IMR-90 (cell line): ENCODE measurements around the gene SLC29A3. TPM values are rescaled to one million over a fixed set of nuclear protein-coding genes. Genes with fewer than 3 reads are reported as not detected.

ENCODE experiments used
- ATAC-seq: fragments of 200-7000 bp; cut with Tn5 transposase; 2 replicates; pipeline ENCODE4 v1.9.1; 2020; ENCODE audit warnings: low read depth, mild to moderate bottlenecking, moderate library complexity
- BruUV-seq: library from RNA; stranded (reverse); fragments of 400-500 nt; replicated peaks from 2 replicates; lab custom pipeline; 2021; lab: Mats Ljungman, UMichigan
- CTCF ChIA-PET: fragments of 300-600 bp; formaldehyde crosslinking; extraction: SDS; loops from one replicate; lab custom pipeline; 2021; ENCODE audit warnings: antibody characterized with exemption; lab: Yijun Ruan, JAX
- POLR2A ChIA-PET: fragments of 300-600 bp; sonication (Branson Sonifier 250); formaldehyde crosslinking; loops from one replicate; lab custom pipeline; 2022; ENCODE audit warnings: antibody characterized with exemption; ENCODE audit not compliant: unreplicated experiment; lab: Charles Lee
- DNase-seq: peaks from one replicate; pipeline ENCODE4 v3.0.0; 2013
- H2AFZ ChIP-seq: replicated peaks from 2 replicates; pipeline ENCODE3; 2013; ENCODE audit warnings: low read length, mild to moderate bottlenecking; ENCODE audit not compliant: poor library complexity
- H2AK5ac ChIP-seq: 2 replicates; pipeline ENCODE4 v1.6.1; 2013; ENCODE audit warnings: low read depth, low read length, inconsistent platforms
- H2AK9ac ChIP-seq: replicated peaks from 2 replicates; pipeline ENCODE3; 2013; ENCODE audit warnings: mild to moderate bottlenecking, low read depth, low read length, moderate library complexity; ENCODE audit not compliant: poor library complexity
- H2BK120ac ChIP-seq: 2 replicates; pipeline ENCODE4 v1.6.1; 2013; ENCODE audit warnings: low read depth, low read length, inconsistent platforms
- H2BK15ac ChIP-seq: 3 replicates; pipeline ENCODE4 v1.6.1; 2013; ENCODE audit warnings: low read depth, low read length, inconsistent platforms
- H2BK20ac ChIP-seq: 2 replicates; pipeline ENCODE4 v1.6.1; 2013; ENCODE audit warnings: low read depth, mild to moderate bottlenecking, inconsistent platforms, low read length, moderate library complexity
- H2BK5ac ChIP-seq: 2 replicates; pipeline ENCODE4 v1.6.1; 2013; ENCODE audit warnings: mild to moderate bottlenecking, low read depth, low read length, inconsistent platforms; ENCODE audit not compliant: poor library complexity, severe bottlenecking
- H3K14ac ChIP-seq: replicated peaks from 2 replicates; pipeline ENCODE4 v1.6.1; 2013; ENCODE audit warnings: low read depth, low read length, inconsistent platforms
- H3K18ac ChIP-seq: 2 replicates; pipeline ENCODE4 v1.6.1; 2013; ENCODE audit warnings: low read depth, low read length, control low read depth
- H3K23ac ChIP-seq: 2 replicates; pipeline ENCODE4 v1.6.1; 2013; ENCODE audit warnings: low read depth, low read length, inconsistent platforms
- H3K27ac ChIP-seq: 2 replicates; pipeline ENCODE4 v1.5.1; 2013; ENCODE audit warnings: mild to moderate bottlenecking, control low read depth, low read length; ENCODE audit not compliant: insufficient read depth
- H3K27me3 ChIP-seq: 2 replicates; pipeline ENCODE4 v1.6.1; 2013; ENCODE audit warnings: low read length; ENCODE audit not compliant: control insufficient read depth, insufficient read depth
- H3K36me3 ChIP-seq: 2 replicates; pipeline ENCODE4 v1.6.1; 2013; ENCODE audit warnings: low read length, mixed read lengths; ENCODE audit not compliant: control insufficient read depth, insufficient read depth
- H3K4ac ChIP-seq: 2 replicates; pipeline ENCODE4 v1.6.1; 2013; ENCODE audit warnings: low read depth, low read length, inconsistent platforms
- H3K4me1 ChIP-seq: 2 replicates; pipeline ENCODE4 v1.6.1; 2013; ENCODE audit warnings: low read length, mixed read lengths; ENCODE audit not compliant: control insufficient read depth, insufficient read depth
- H3K4me2 ChIP-seq: 2 replicates; pipeline ENCODE4 v1.6.1; 2013; ENCODE audit warnings: low read depth, mild to moderate bottlenecking, control low read depth, low read length, moderate library complexity
- H3K4me3 ChIP-seq: 2 replicates; pipeline ENCODE4 v1.5.1; 2013; ENCODE audit warnings: low read depth, mild to moderate bottlenecking, control low read depth, low read length, moderate library complexity; ENCODE audit not compliant: insufficient read depth
- H3K56ac ChIP-seq: 2 replicates; pipeline ENCODE4 v1.6.1; 2013; ENCODE audit warnings: low read length, inconsistent platforms; ENCODE audit not compliant: insufficient read depth; ENCODE audit errors: extremely low read depth
- H3K79me1 ChIP-seq, 2 experiments: 2 replicates each; pipeline ENCODE4 v1.6.1; 2013; ENCODE audit warnings: low read length in 2 of 2, inconsistent platforms in 1 of 2, low read depth in 1 of 2
- H3K9ac ChIP-seq: 2 replicates; pipeline ENCODE4 v1.6.1; 2013; ENCODE audit warnings: low read depth, low read length, control low read depth
- H3K9me1 ChIP-seq: 2 replicates; pipeline ENCODE4 v1.6.1; 2013; ENCODE audit warnings: low read length, inconsistent platforms; ENCODE audit not compliant: insufficient read depth
- H3K9me3 ChIP-seq: 2 replicates; pipeline ENCODE4 v1.6.1; 2013; ENCODE audit warnings: low read length; ENCODE audit not compliant: control insufficient read depth, insufficient read depth
- H4K20me1 ChIP-seq: 2 replicates; pipeline ENCODE4 v1.6.1; 2013; ENCODE audit warnings: low read length, inconsistent platforms; ENCODE audit not compliant: insufficient read depth
- H4K5ac ChIP-seq: 2 replicates; pipeline ENCODE4 v1.6.1; 2013; ENCODE audit warnings: mild to moderate bottlenecking, low read depth, low read length, control low read depth
- H4K8ac ChIP-seq, 2 experiments: 2 replicates each; pipeline ENCODE4 v1.6.1; 2013; ENCODE audit warnings: low read depth in 2 of 2, low read length in 2 of 2, control low read depth in 1 of 2, inconsistent platforms in 1 of 2
- H4K91ac ChIP-seq: 2 replicates; pipeline ENCODE4 v1.6.1; 2013; ENCODE audit warnings: low read depth, low read length, inconsistent platforms; ENCODE audit not compliant: insufficient read depth
- BHLHE40 ChIP-seq: fragments of 150-350 bp; IDR thresholded peaks from 2 replicates; pipeline ENCODE4 v1.6.1; 2016; ENCODE audit warnings: mild to moderate bottlenecking, low read depth, low read length
- CEBPB ChIP-seq: IDR thresholded peaks from 2 replicates; pipeline ENCODE4 v1.6.1; 2012; ENCODE audit warnings: low read depth, low read length, improper control_type of control experiment
- CHD1 ChIP-seq: IDR thresholded peaks from 2 replicates; pipeline ENCODE4 v1.6.1; 2012; ENCODE audit warnings: low read depth, low read length, improper control_type of control experiment
- CTCF ChIP-seq: conservative IDR thresholded peaks from 2 replicates; pipeline ENCODE4 v1.5.1; 2012; ENCODE audit warnings: mild to moderate bottlenecking, low read depth, low read length, improper control_type of control experiment
- ELK1 ChIP-seq: fragments of 150-350 bp; IDR thresholded peaks from 2 replicates; pipeline ENCODE4 v1.6.1; 2016; ENCODE audit warnings: low read depth, mild to moderate bottlenecking, low read length, moderate library complexity, borderline replicate concordance
- MAFK ChIP-seq: IDR thresholded peaks from 2 replicates; pipeline ENCODE4 v1.6.1; 2012; ENCODE audit warnings: low read depth, low read length, improper control_type of control experiment
- MAZ ChIP-seq: IDR thresholded peaks from 2 replicates; pipeline ENCODE4 v1.6.1; 2012; ENCODE audit warnings: low read depth, mild to moderate bottlenecking, low read length, improper control_type of control experiment, moderate library complexity, borderline replicate concordance
- NFE2L2 ChIP-seq: fragments of 150-350 bp; IDR thresholded peaks from 2 replicates; pipeline ENCODE4 v1.6.1; 2016; ENCODE audit warnings: low read depth, mild to moderate bottlenecking, low read length
- POLR2A ChIP-seq: IDR thresholded peaks from 2 replicates; pipeline ENCODE4 v1.6.1; 2012; ENCODE audit warnings: mild to moderate bottlenecking, low read depth, low read length
- RCOR1 ChIP-seq: IDR thresholded peaks from 2 replicates; pipeline ENCODE4 v1.6.1; 2012; ENCODE audit warnings: mild to moderate bottlenecking, low read length, improper control_type of control experiment; ENCODE audit not compliant: insufficient replicate concordance
- RFX5 ChIP-seq: IDR thresholded peaks from 2 replicates; pipeline ENCODE4 v1.8.0; 2012; ENCODE audit warnings: low read depth, mild to moderate bottlenecking, low read length, moderate library complexity
- SMC3 ChIP-seq: fragments of 150-350 bp; IDR thresholded peaks from 2 replicates; pipeline ENCODE4 v1.6.1; 2016; ENCODE audit warnings: low read depth, mild to moderate bottlenecking, antibody characterized with exemption, low read length, moderate library complexity
- USF2 ChIP-seq: fragments of 150-350 bp; IDR thresholded peaks from 2 replicates; pipeline ENCODE4 v1.6.1; 2017; ENCODE audit warnings: mild to moderate bottlenecking, antibody characterized with exemption, low read length, low read depth
- WGBS, 2 experiments: methylation state at CpG; one replicate each; pipeline versions ENCODE4 v1.1.5 to v1.1.7; 2013; ENCODE audit warnings: missing lambda C conversion rate in 2 of 2; ENCODE audit not compliant: insufficient read length in 1 of 2; ENCODE audit errors: extremely low coverage in 2 of 2; 5-methylcytosine and 5-hydroxymethylcytosine counted together
- dilution Hi-C: fragments of 300-500 bp; cut with HindIII; formaldehyde crosslinking; loops from one replicate; pipeline ENCODE4 v1.14.3; 2018; ENCODE audit warnings: low sequenced_read_pairs; ENCODE audit not compliant: unreplicated experiment
- in situ Hi-C: fragments of 300-500 bp; cut with MboI; formaldehyde crosslinking; loops from 3 replicates; pipeline ENCODE4 v1.14.3; 2019; ENCODE audit warnings: low sequenced_read_pairs, inconsistent platforms, mixed read lengths
- intact Hi-C: fragments of 100-400 bp; cut with micrococcal nuclease; formaldehyde crosslinking; loops from 2 replicates; pipeline ENCODE4 v1.10.0; 2022
- polyA plus RNA-seq, 3 experiments: library from polyadenylated mRNA; depleted of rRNA; stranded (reverse); fragments of >200 nt; gene quantifications; 2 replicates each; pipeline ENCODE4 v1.2.3, GENCODE V29; 2012; ENCODE audit warnings: low replicate concordance in 1 of 3
- total RNA-seq: library from RNA; depleted of rRNA; stranded (reverse); fragments of >200 nt; gene quantifications from 2 replicates; pipeline ENCODE4 v1.2.3, GENCODE V29; 2012

SLC29A3 gene
- total and polyA plus RNA-seq, 2 of the 4 experiments (the other 2 are of a cell fraction) = 0.72 to 3.0 TPM

GRCh38 chr10:71368176-71368575 is 49.1 kb downstream of the SLC29A3 start:
- dilution Hi-C loops = no loop called here

More at GRCh38 chr10:71368176-71368575, 49.1 kb downstream of the SLC29A3 start:
- no peak overlapping the region for H2AK9ac ChIP-seq
- no peak overlapping the region for H2BK5ac ChIP-seq
- H3K18ac ChIP-seq = no peak overlapping the region
- BruUV-seq = no TSS peak
- intact Hi-C loops (no loop called here), in situ Hi-C loops (no loop called here)
- H3K79me1 ChIP-seq = no peaks in the 10 kb centered on the region
- H3K23ac ChIP-seq = no peak overlapping the region
- no peak overlapping the region for H3K4ac ChIP-seq
- no peak overlapping the region for H3K9ac ChIP-seq
- no peak overlapping the region for H4K8ac ChIP-seq
- TF ChIP-seq CEBPB (no peak), RCOR1 (no peak), BHLHE40 (no peak), ELK1 (no peak), CHD1 (no peak), RFX5 (no peak), POLR2A (no peak), CTCF (no peak), MAFK (no peak), USF2 (no peak), MAZ (no peak), SMC3 (no peak), NFE2L2 (no peak)
- no peak for ATAC-seq
- no peak overlapping the region for H3K14ac ChIP-seq
- no peaks in the 10 kb centered on the region for H3K9me3 ChIP-seq
- POLR2A ChIA-PET = no interaction called here
- no peak for DNase-seq
- H3K4me1 ChIP-seq = peaks cover 2% of the 10 kb centered on the region
- H2AK5ac ChIP-seq = no peak overlapping the region
- H2BK120ac ChIP-seq = no peak overlapping the region
- peaks cover 27% of the 10 kb centered on the region for H3K27me3 ChIP-seq
- no peak overlapping the region for H4K5ac ChIP-seq
- no peak overlapping the region for H2BK15ac ChIP-seq
- H3K56ac ChIP-seq = no peak overlapping the region
- CTCF ChIA-PET = no interaction called here
- no peak overlapping the region for H3K27ac ChIP-seq
- H3K4me3 ChIP-seq = no peak overlapping the region
- WGBS, 2 experiments = no CpG with 5 or more reads among the region's 1 CpG
- H4K20me1 ChIP-seq = no peaks in the 10 kb centered on the region
- no peaks in the 10 kb centered on the region for H3K36me3 ChIP-seq
- H4K91ac ChIP-seq = no peak overlapping the region
- H3K9me1 ChIP-seq = no peaks in the 10 kb centered on the region
- no peak overlapping the region for H2BK20ac ChIP-seq
- no peak overlapping the region for H3K4me2 ChIP-seq
- no peak overlapping the region for H2AFZ ChIP-seq
